ENCODE results near the gene GPC2. TPM values are rescaled to one million over a fixed set of nuclear protein-coding genes. Genes with fewer than 3 reads are reported as not detected.
A peak's percentile ranks its signal among the peaks of the same experiment; 100 is the strongest.
"Not testable (repeated sequence)": the region's sequence is repeated elsewhere in the genome, so short reads cannot be mapped to it uniquely, and the experiment has no call there.

Gene GPC2
- total RNA-seq (2014; rRNA removed; shearing (Covaris generic)) = 0.22 and 1.0 TPM in 2 replicates
- polyA plus RNA-seq (2016; fragmentation: Nextera tagmentation; extraction: Ambion mirVana) = 0.16 TPM in 1 of 2 replicates, not detected in the other

- in situ Hi-C loops (cut with MboI) = no loop called here
- no peaks in the 10 kb centered on the region for H3K9me2 ChIP-seq (ENCODE audit: insufficient read depth)
- peak; percentile 96 for DNase-seq
- H3K9ac ChIP-seq = peak within 1 kb of the TSS; percentile 72
- WGBS, 2 experiments (ENCODE audit: low coverage in 1 of 2, low lambda C conversion rate in 2 of 2, missing lambda C conversion rate in 2 of 2) = 6% methylated on average over 66 to 78 of the region's 78 CpGs
- H2AFZ ChIP-seq = peak within 1 kb of the TSS; percentile 98
- H3K79me2 ChIP-seq (ENCODE audit: insufficient read depth) = no peaks in the 10 kb centered on the region
- H3K9me3 ChIP-seq (ENCODE audit: low read depth) = no peaks in the 10 kb centered on the region
- H3K27ac ChIP-seq = no peak within 1 kb of the TSS
- H3K27me3 ChIP-seq (replicated peaks; ENCODE audit: insufficient read depth) = 0 out of 2 replicates have a peak, but pooled peaks cover under 1% of the 10 kb centered on the region
- H3F3A ChIP-seq (ENCODE audit: insufficient read depth) = no peaks in the 10 kb centered on the region
- no peaks in the 10 kb centered on the region for H3K4me1 ChIP-seq (ENCODE audit: insufficient read depth)
- TF ChIP-seq EZH2 (IDR thresholded peaks at IDR 0.05; ENCODE audit: insufficient read depth, poor library complexity, severe bottlenecking) = no peak
- TF ChIP-seq EZH2phosphoT487 (IDR thresholded peaks at IDR 0.05; ENCODE audit: insufficient read depth, low read depth) = no peak
- peak within 1 kb of the TSS; percentile 100 for H3K4me2 ChIP-seq (ENCODE audit: unreplicated experiment)
- peak within 1 kb of the TSS; percentile 85 for H3K4me3 ChIP-seq
- no peaks in the 10 kb centered on the region for H4K20me1 ChIP-seq (ENCODE audit: insufficient read depth)
- H3K36me3 ChIP-seq (ENCODE audit: low read depth) = no peaks in the 10 kb centered on the region
Observed at GRCh38 chr7:100177045-100178001, at the start of gene GPC2, which contains the start of gene STAG3. GPC2 (minus strand) TSS chr7:100177381; CDS start chr7:100177199, 182 bp downstream. STAG3 (plus strand) TSS chr7:100177918; CDS start chr7:100180557, 2,639 bp downstream.

- H3K79me2 ChIP-seq (ENCODE audit: insufficient read depth); H3K9ac ChIP-seq; H3K9me2 ChIP-seq (ENCODE audit: insufficient read depth); H4K20me1 ChIP-seq (ENCODE audit: insufficient read depth); DNase-seq; H3K9me3 ChIP-seq (ENCODE audit: low read depth); H3K27me3 ChIP-seq (replicated peaks; ENCODE audit: insufficient read depth); H3K4me2 ChIP-seq (ENCODE audit: unreplicated experiment); H3F3A ChIP-seq (ENCODE audit: insufficient read depth); H2AFZ ChIP-seq; H3K27ac ChIP-seq; H3K4me3 ChIP-seq; H3K36me3 ChIP-seq (ENCODE audit: low read depth); H3K4me1 ChIP-seq (ENCODE audit: insufficient read depth); in situ Hi-C loops (cut with MboI): not testable (repeated sequence)
- WGBS, 2 experiments (ENCODE audit: low coverage in 1 of 2, low lambda C conversion rate in 2 of 2, missing lambda C conversion rate in 2 of 2) = 85 to 98% methylated on average over 6 of the region's 6 CpGs
Observed at GRCh38 chr7:100224891-100225290, 47.7 kb upstream of the GPC2 start.

DNA sequence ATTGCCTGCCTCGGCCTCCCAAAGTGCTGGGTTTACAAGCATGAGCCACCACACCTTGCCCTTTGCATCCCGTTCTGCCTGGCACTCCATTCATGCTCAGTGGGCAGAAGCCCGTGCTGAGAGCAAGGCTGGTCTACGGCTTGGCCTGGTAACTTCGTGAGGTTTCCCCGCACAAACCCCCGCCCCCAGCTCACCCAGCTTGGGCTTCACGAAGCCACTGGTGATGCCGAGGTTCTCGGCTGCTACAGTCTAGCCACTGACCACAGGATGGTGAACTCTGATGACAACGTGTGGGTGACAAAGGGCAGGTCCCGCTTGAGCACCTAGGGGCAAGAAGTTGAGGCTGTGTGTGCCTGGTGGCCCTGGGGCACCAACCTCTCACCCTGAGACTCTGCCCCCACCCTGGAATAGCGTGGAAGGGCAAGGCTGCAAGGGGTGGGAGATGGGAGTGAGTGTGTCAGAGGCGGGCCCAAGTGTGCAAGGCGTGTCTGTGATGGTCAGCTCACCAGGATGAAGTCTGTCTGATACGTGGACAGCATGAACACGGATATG is 46.3 kb upstream of the GPC2 start:
- H3K36me3 ChIP-seq (ENCODE audit: low read depth); H3F3A ChIP-seq (ENCODE audit: insufficient read depth); H3K4me2 ChIP-seq (ENCODE audit: unreplicated experiment); H3K9ac ChIP-seq; H3K4me1 ChIP-seq (ENCODE audit: insufficient read depth); H3K27me3 ChIP-seq (replicated peaks; ENCODE audit: insufficient read depth); H2AFZ ChIP-seq; H3K4me3 ChIP-seq; DNase-seq; H3K9me3 ChIP-seq (ENCODE audit: low read depth); H3K79me2 ChIP-seq (ENCODE audit: insufficient read depth); H3K27ac ChIP-seq; in situ Hi-C loops (cut with MboI); H4K20me1 ChIP-seq (ENCODE audit: insufficient read depth); H3K9me2 ChIP-seq (ENCODE audit: insufficient read depth): not testable (repeated sequence)
- WGBS, 2 experiments (ENCODE audit: low coverage in 1 of 2, low lambda C conversion rate in 2 of 2, missing lambda C conversion rate in 2 of 2) = 93 to 96% methylated on average over 16 to 17 of the region's 17 CpGs

DNA sequence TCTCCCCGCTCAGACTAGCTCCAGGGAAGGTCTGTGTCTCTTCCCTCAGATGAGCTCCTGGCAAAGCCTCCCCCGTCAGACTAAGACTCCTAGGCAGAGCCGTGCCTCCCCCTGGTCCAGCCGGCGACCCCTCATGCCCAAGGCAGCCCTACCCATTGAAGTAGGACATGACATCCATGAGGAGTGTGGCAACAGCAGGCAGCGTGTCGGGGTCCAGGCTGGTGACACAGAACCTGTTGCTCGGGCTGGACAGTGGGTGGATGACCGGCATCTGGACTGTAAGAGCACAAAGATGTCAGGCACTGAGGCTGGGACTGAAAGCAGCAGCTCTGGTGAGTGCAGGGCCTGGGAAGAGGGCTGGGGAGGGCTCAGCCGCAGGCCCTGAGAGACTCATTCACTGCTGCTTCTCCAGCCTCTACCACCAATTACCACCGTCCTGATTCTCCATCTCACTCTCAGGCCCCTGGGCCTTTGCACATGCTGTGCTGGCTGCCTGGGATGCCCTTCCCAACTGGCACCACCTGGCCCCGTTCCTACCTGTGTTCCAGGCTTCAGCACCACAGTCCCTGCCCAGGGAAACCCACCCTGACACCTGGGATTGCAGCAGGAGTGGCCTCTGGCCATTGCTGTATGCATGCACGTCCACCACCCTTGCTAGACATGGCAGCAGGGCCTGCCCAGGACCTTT is 45.4 kb upstream of the GPC2 start:
- no peaks in the 10 kb centered on the region for H3K27me3 ChIP-seq (replicated peaks; ENCODE audit: insufficient read depth)
- no peaks in the 10 kb centered on the region for H3K36me3 ChIP-seq (ENCODE audit: low read depth)
- H4K20me1 ChIP-seq (ENCODE audit: insufficient read depth) = no peaks in the 10 kb centered on the region
- no peaks in the 10 kb centered on the region for H3K4me1 ChIP-seq (ENCODE audit: insufficient read depth)
- no peaks in the 10 kb centered on the region for H3K9me3 ChIP-seq (ENCODE audit: low read depth)
- in situ Hi-C loops (cut with MboI) = no loop called here
- H3K4me3 ChIP-seq = no peak overlapping the region
- H3K79me2 ChIP-seq (ENCODE audit: insufficient read depth) = no peaks in the 10 kb centered on the region
- no peak for DNase-seq
- no peak overlapping the region for H3K4me2 ChIP-seq (ENCODE audit: unreplicated experiment)
- no peak for TF ChIP-seq EZH2 (IDR thresholded peaks at IDR 0.05; ENCODE audit: insufficient read depth, poor library complexity, severe bottlenecking)
- TF ChIP-seq EZH2phosphoT487 (IDR thresholded peaks at IDR 0.05; ENCODE audit: insufficient read depth, low read depth) = no peak
- H3F3A ChIP-seq (ENCODE audit: insufficient read depth) = no peaks in the 10 kb centered on the region
- H2AFZ ChIP-seq = no peak overlapping the region
- no peak overlapping the region for H3K27ac ChIP-seq
- no peak overlapping the region for H3K9ac ChIP-seq
- 92 to 93% methylated on average over 13 of the region's 13 CpGs for WGBS, 2 experiments (ENCODE audit: low coverage in 1 of 2, low lambda C conversion rate in 2 of 2, missing lambda C conversion rate in 2 of 2)
- no peaks in the 10 kb centered on the region for H3K9me2 ChIP-seq (ENCODE audit: insufficient read depth)

All from GM23248 (cell line).